Measurements from ENCODE around the gene CFAP100.

The CFAP100 gene

GRCh38 chr3:126423191-126424038, 28.7 kb downstream of the CFAP100 start:
- no peak for TF ChIP-seq ZNF274 (IDR thresholded peaks at IDR 0.05; ENCODE audit: low read depth, low read length)
- no peak overlapping the region for H3K4me3 ChIP-seq (ENCODE audit: low read length)

GRCh38 chr3:126424039-126424717, 29.5 kb downstream of the CFAP100 start:
- no peak overlapping the region for H3K4me3 ChIP-seq (ENCODE audit: low read length)
- no peak for TF ChIP-seq ZNF274 (IDR thresholded peaks at IDR 0.05; ENCODE audit: low read depth, low read length)

- TF ChIP-seq ZNF274 (IDR thresholded peaks at IDR 0.05; ENCODE audit: low read depth, low read length), result no peak
- no peak overlapping the region for H3K4me3 ChIP-seq (ENCODE audit: low read length)
These were observed 30.0 kb downstream of the CFAP100 start for GRCh38 chr3:126424751-126425150.

- TF ChIP-seq ZNF274 (IDR thresholded peaks at IDR 0.05; ENCODE audit: low read depth, low read length), result no peak
These were observed 36.4 kb downstream of the CFAP100 start for GRCh38 chr3:126431103-126431534.

GRCh38 chr3:126432361-126433104, 37.8 kb downstream of the CFAP100 start:
- no peak for TF ChIP-seq ZNF274 (IDR thresholded peaks at IDR 0.05; ENCODE audit: low read depth, low read length)
- H3K4me3 ChIP-seq (ENCODE audit: low read length), result no peak overlapping the region

More at GRCh38 chr3:126431103-126431534, 36.4 kb downstream of the CFAP100 start:
- no peak overlapping the region for H3K4me3 ChIP-seq (ENCODE audit: low read length)

- no peak for TF ChIP-seq ZNF274 (IDR thresholded peaks at IDR 0.05; ENCODE audit: low read depth, low read length)
- H3K4me3 ChIP-seq (ENCODE audit: low read length), result no peak overlapping the region
These were observed 38.4 kb downstream of the CFAP100 start for GRCh38 chr3:126433105-126433430.

GRCh38 chr3:126433496-126434263, 39.0 kb downstream of the CFAP100 start:
- no peak overlapping the region for H3K4me3 ChIP-seq (ENCODE audit: low read length)
- no peak for TF ChIP-seq ZNF274 (IDR thresholded peaks at IDR 0.05; ENCODE audit: low read depth, low read length)

- no peak for TF ChIP-seq ZNF274 (IDR thresholded peaks at IDR 0.05; ENCODE audit: low read depth, low read length)
- no peak overlapping the region for H3K4me3 ChIP-seq (ENCODE audit: low read length)
These were observed 39.5 kb downstream of the CFAP100 start for GRCh38 chr3:126434264-126434590.

- no peak overlapping the region for H3K4me3 ChIP-seq (ENCODE audit: low read length)
- no peak for TF ChIP-seq ZNF274 (IDR thresholded peaks at IDR 0.05; ENCODE audit: low read depth, low read length)
These were observed 40.3 kb downstream of the CFAP100 start for GRCh38 chr3:126434931-126435411.

GRCh38 chr3:126435456-126436315, 41.0 kb downstream of the CFAP100 start:
- no peak overlapping the region for H3K4me3 ChIP-seq (ENCODE audit: low read length)
- TF ChIP-seq ZNF274 (IDR thresholded peaks at IDR 0.05; ENCODE audit: low read depth, low read length), result no peak

- no peak for TF ChIP-seq ZNF274 (IDR thresholded peaks at IDR 0.05; ENCODE audit: low read depth, low read length)
- no peak overlapping the region for H3K4me3 ChIP-seq (ENCODE audit: low read length)
These were observed 42.4 kb downstream of the CFAP100 start for GRCh38 chr3:126436826-126437717.

GRCh38 chr3:126438186-126438585, 43.5 kb downstream of the CFAP100 start:
- TF ChIP-seq ZNF274 (IDR thresholded peaks at IDR 0.05; ENCODE audit: low read depth, low read length), result no peak
- H3K4me3 ChIP-seq (ENCODE audit: low read length), result no peak overlapping the region
